ENCODE results near the gene ANKDD1A.

The ANKDD1A gene

GRCh38 chr15:64905941-64906340 lies 5.8 kb upstream of the ANKDD1A start:
- POLR2A ChIA-PET, result no interaction called here
- Histone ChIP-seq H3K9me3 (ENCODE audit: control insufficient read depth, insufficient read depth, low read depth, low read length) (no peaks in the 10 kb centered on the region), H3K4me3 (ENCODE audit: low read depth, low read length) (no peak overlapping the region), H3K4me1 (ENCODE audit: control insufficient read depth, insufficient read depth, low read length) (no peaks in the 10 kb centered on the region; the same call in 1 of the 2 replicates), H3K36me3 (ENCODE audit: control insufficient read depth in 2 of 2, insufficient read depth in 1 of 2, low read length in 2 of 2) (no peaks in the 10 kb centered on the region), H3K27ac (ENCODE audit: extremely low read depth, low read depth, low read length) (no peak overlapping the region)
- CTCF ChIA-PET, result no interaction called here
- no peak for TF ChIP-seq ZNF510 (tag by site-specific recombination; IDR thresholded peaks at IDR 0.05; ENCODE audit: insufficient replicate concordance)
- TF ChIP-seq HOXC10 (CRISPR knock-in tag; IDR thresholded peaks at IDR 0.05), result no peak

- Histone ChIP-seq H3K27ac (ENCODE audit: extremely low read depth, low read depth, low read length) (no peak overlapping the region), H3K4me1 (ENCODE audit: control insufficient read depth, insufficient read depth, low read length) (no peaks in the 10 kb centered on the region; the same call in 1 of the 2 replicates), H3K36me3 (ENCODE audit: control insufficient read depth in 2 of 2, insufficient read depth in 1 of 2, low read length in 2 of 2) (no peaks in the 10 kb centered on the region), H3K4me3 (ENCODE audit: low read depth, low read length) (no peak overlapping the region), H3K9me3 (ENCODE audit: control insufficient read depth, insufficient read depth, low read depth, low read length) (no peaks in the 10 kb centered on the region)
- CTCF ChIA-PET, result interaction anchor here (0.6 kb wide), 1 partner anchor 73 kb away, joined by 3 read pairs; no protein-coding TSS in a partner anchor
- no peak for TF ChIP-seq ZNF169 (tag by site-specific recombination; IDR thresholded peaks at IDR 0.05)
- TF ChIP-seq, protein P1, sequence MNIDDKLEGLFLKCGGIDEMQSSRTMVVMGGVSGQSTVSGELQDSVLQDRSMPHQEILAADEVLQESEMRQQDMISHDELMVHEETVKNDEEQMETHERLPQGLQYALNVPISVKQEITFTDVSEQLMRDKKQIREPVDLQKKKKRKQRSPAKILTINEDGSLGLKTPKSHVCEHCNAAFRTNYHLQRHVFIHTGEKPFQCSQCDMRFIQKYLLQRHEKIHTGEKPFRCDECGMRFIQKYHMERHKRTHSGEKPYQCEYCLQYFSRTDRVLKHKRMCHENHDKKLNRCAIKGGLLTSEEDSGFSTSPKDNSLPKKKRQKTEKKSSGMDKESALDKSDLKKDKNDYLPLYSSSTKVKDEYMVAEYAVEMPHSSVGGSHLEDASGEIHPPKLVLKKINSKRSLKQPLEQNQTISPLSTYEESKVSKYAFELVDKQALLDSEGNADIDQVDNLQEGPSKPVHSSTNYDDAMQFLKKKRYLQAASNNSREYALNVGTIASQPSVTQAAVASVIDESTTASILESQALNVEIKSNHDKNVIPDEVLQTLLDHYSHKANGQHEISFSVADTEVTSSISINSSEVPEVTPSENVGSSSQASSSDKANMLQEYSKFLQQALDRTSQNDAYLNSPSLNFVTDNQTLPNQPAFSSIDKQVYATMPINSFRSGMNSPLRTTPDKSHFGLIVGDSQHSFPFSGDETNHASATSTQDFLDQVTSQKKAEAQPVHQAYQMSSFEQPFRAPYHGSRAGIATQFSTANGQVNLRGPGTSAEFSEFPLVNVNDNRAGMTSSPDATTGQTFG (tag by site-specific recombination; IDR thresholded peaks at IDR 0.05; ENCODE audit: borderline replicate concordance), result no peak
- TF ChIP-seq ZNF335 (tag by site-specific recombination; conservative IDR thresholded peaks at IDR 0.05), result no peak
- no peak for TF ChIP-seq ZNF692 (tag by site-specific recombination; IDR thresholded peaks at IDR 0.05)
- TF ChIP-seq ZNF558 (tag by site-specific recombination; IDR thresholded peaks at IDR 0.05), result peak; percentile 95
- no peak for TF ChIP-seq ZFP69B (tag by site-specific recombination; IDR thresholded peaks at IDR 0.05)
- no peak for TF ChIP-seq ZNF223 (tag by site-specific recombination; IDR thresholded peaks at IDR 0.05)
- no peak for TF ChIP-seq TCF7L2 (IDR thresholded peaks at IDR 0.05; ENCODE audit: borderline replicate concordance, low read depth, low read length)
- POLR2A ChIA-PET, result no interaction called here
Measured at GRCh38 chr15:64906402-64906801, 5.3 kb upstream of the ANKDD1A start.

- no peaks in the 10 kb centered on the region for H3K36me3 ChIP-seq (ENCODE audit: control insufficient read depth in 2 of 2, insufficient read depth in 1 of 2, low read length in 2 of 2)
- H3K9me3 ChIP-seq (ENCODE audit: control insufficient read depth, insufficient read depth, low read depth, low read length), result no peaks in the 10 kb centered on the region
- no peaks in the 10 kb centered on the region; the same call in 1 of the 2 replicates for H3K4me1 ChIP-seq (ENCODE audit: control insufficient read depth, insufficient read depth, low read length)
- H3K27ac ChIP-seq (ENCODE audit: extremely low read depth, low read depth, low read length), result no peak overlapping the region
- no peak overlapping the region for H3K4me3 ChIP-seq (ENCODE audit: low read depth, low read length)
- ChIA-PET POLR2A (no interaction called here), CTCF (no interaction called here)
- TF ChIP-seq ZNF391 (tag by site-specific recombination; IDR thresholded peaks at IDR 0.05; ENCODE audit: borderline replicate concordance, low read depth) (no peak), ZNF174 (tag by site-specific recombination; IDR thresholded peaks at IDR 0.05) (no peak), SALL2 (tag by site-specific recombination; IDR thresholded peaks at IDR 0.05; ENCODE audit: borderline replicate concordance) (no peak), ZNF677 (tag by site-specific recombination; IDR thresholded peaks at IDR 0.05) (no peak), ZNF768 (tag by site-specific recombination; IDR thresholded peaks at IDR 0.05) (no peak), SCRT2 (tag by site-specific recombination; IDR thresholded peaks at IDR 0.05) (no peak), ZNF221 (tag by site-specific recombination; IDR thresholded peaks at IDR 0.05; ENCODE audit: borderline replicate concordance) (no peak), ZNF292 (tag by site-specific recombination; IDR thresholded peaks at IDR 0.05; ENCODE audit: borderline replicate concordance, low read depth) (no peak)
Measured at GRCh38 chr15:64907991-64908390, 3.7 kb upstream of the ANKDD1A start.

Data from HEK293 (cell line).